Ascending aorta (tissue), 2 donors: Measurements from ENCODE around the gene ZNF223. TPM values are rescaled to one million over a fixed set of nuclear protein-coding genes. Genes with fewer than 3 reads are reported as not detected.

ENCODE experiments used
- DNase-seq, 2 donors: peaks; one replicate each; pipeline ENCODE4 v3.0.0-alpha.2; 2019; ENCODE audit warnings: low spot score in 2 of 2
- H3K27ac ChIP-seq, 2 donors: fragments of 200-600 bp; sonication (generic); one replicate each; pipeline ENCODE4 v1.5.1; 2016 to 2017; ENCODE audit warnings: mild to moderate bottlenecking in 1 of 2
- H3K27me3 ChIP-seq: fragments of 200-600 bp; sonication (generic); one replicate; pipeline ENCODE4 v1.5.1; 2017
- H3K36me3 ChIP-seq, 2 donors: fragments of 200-600 bp; sonication (generic); one replicate each; pipeline ENCODE4 v1.5.1; 2016
- H3K4me1 ChIP-seq, 2 donors: fragments of 200-600 bp; sonication (generic); one replicate each; pipeline ENCODE4 v1.5.1; 2016 to 2017; ENCODE audit warnings: mild to moderate bottlenecking in 1 of 2
- H3K4me3 ChIP-seq, 2 donors: fragments of 200-600 bp; sonication (generic); one replicate each; pipeline ENCODE4 v1.5.1; 2016 to 2017; ENCODE audit warnings: mild to moderate bottlenecking in 1 of 2
- H3K9me3 ChIP-seq, 2 donors: fragments of 200-600 bp; sonication (generic); one replicate each; pipeline ENCODE4 v1.5.1; 2016
- intact Hi-C: fragments of 100-400 bp; cut with DNase I; formaldehyde crosslinking; loops from one replicate; pipeline ENCODE4 v1.15.1; 2023
- total RNA-seq: library from RNA; depleted of rRNA; stranded (reverse); fragments of >200 nt; gene quantifications from one replicate; pipeline ENCODE4 v1.1.0, GENCODE V29; 2016
- TF ChIP-seq, protein P1 (sequence below), 3 experiments: fragments of 200-600 bp in 2 of 3; fragments of 450-650 bp in 1 of 3; sonication (generic) in 2 of 3; IDR thresholded peaks; one replicate each; pipeline ENCODE4 v1.5.1; 2016 to 2019; ENCODE audit warnings: antibody characterized with exemption in 3 of 3, mild to moderate bottlenecking in 1 of 3, moderate library complexity in 1 of 3

The ZNF223 gene
- total RNA-seq, 1 donor from 2014 or later = not detected

DNA sequence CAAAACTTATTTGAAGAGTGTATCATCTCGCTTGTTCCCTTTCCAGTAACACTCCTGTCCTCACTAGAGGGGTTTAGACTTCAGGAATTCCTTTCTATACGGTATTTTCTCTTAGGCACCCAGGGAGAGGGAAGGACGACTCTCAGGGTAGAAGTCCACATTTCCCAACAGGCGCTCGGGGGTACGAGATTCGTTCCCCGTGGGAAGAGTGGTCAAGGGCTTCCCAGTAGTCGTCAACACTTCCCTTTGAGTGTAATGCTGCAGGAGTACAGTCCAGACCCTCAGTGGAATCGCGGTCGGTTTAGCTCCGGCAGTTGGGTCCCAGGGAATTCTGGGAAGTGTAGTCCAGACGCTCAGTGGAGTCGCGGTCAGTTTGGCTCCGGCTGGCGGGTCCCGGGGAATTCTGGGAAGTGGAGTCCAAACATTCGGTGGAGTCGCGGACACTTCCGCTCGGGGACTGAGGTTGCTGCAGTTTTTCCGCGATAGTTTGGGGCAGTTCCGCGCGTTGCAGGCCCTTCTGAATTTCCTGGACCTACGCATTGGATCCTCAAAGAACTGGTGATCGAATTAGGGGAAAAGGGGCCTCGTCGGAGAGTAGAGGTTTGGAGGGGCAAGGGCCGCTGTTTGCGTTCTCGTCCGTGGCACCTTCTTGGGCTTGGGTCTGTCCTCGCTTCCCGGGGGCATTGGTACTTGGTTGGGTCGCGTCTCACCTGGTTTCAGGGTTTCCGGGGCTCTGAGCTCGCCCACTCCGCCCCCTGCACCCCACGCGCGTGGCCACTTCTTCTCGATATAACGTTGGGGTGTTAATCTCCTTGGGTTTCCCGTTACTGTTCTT, 42.3 kb downstream of the ZNF223 start, which contains the start of gene ZNF224:
TSS of gene ZNF224 (plus strand) at position 431 of the 835 bp plus-strand sequence. CDS start 3,513 bp downstream, outside the sequence.
- no peaks in the 10 kb centered on the region for H3K4me1 ChIP-seq
- no peaks in the 10 kb centered on the region for H3K27me3 ChIP-seq
- peaks cover 0 to 21% of the 10 kb centered on the region in 2 donors for H3K9me3 ChIP-seq
- H3K4me3 ChIP-seq = peak within 1 kb of the TSS; percentile 80 to 86
- peak; percentile 66 to 95 for DNase-seq
- intact Hi-C loops = loop anchor here (1.0 to 5.0 kb wide), 7 partner anchors 19 to 263 kb away; partner anchors contain the start of genes ZNF112, ZNF225, ZNF227 and ZNF234
- H3K27ac ChIP-seq = peak within 1 kb of the TSS; percentile 66 to 67
- peaks cover 26 to 28% of the 10 kb centered on the region in 2 donors for H3K36me3 ChIP-seq
- TF ChIP-seq, protein P1, sequence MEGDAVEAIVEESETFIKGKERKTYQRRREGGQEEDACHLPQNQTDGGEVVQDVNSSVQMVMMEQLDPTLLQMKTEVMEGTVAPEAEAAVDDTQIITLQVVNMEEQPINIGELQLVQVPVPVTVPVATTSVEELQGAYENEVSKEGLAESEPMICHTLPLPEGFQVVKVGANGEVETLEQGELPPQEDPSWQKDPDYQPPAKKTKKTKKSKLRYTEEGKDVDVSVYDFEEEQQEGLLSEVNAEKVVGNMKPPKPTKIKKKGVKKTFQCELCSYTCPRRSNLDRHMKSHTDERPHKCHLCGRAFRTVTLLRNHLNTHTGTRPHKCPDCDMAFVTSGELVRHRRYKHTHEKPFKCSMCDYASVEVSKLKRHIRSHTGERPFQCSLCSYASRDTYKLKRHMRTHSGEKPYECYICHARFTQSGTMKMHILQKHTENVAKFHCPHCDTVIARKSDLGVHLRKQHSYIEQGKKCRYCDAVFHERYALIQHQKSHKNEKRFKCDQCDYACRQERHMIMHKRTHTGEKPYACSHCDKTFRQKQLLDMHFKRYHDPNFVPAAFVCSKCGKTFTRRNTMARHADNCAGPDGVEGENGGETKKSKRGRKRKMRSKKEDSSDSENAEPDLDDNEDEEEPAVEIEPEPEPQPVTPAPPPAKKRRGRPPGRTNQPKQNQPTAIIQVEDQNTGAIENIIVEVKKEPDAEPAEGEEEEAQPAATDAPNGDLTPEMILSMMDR (IDR thresholded peaks at IDR 0.05) = no peak

DNA sequence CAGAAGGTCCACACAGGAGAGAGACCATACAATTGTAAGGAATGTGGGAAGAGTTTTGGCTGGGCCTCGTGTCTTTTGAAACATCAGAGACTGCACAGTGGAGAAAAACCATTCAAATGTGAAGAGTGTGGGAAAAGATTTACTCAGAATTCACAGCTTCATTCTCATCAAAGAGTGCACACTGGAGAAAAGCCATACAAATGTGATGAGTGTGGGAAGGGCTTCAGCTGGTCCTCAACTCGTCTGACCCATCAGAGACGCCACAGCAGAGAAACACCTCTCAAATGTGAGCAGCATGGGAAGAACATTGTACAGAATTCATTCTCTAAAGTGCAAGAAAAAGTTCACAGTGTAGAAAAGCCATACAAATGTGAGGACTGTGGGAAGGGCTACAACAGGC, 55.9 kb downstream of the ZNF223 start:
- intact Hi-C loops = no loop called here
- Histone ChIP-seq H3K36me3 (peaks cover 48 to 49% of the 10 kb centered on the region in 2 donors), H3K27me3 (no peaks in the 10 kb centered on the region), H3K4me3 (no peak overlapping the region), H3K9me3 (peaks cover 58 to 96% of the 10 kb centered on the region in 2 donors), H3K4me1 (no peaks in the 10 kb centered on the region), H3K27ac (no peak overlapping the region)
- TF ChIP-seq, protein P1 (IDR thresholded peaks at IDR 0.05) = no peak
- DNase-seq = no peak

DNA sequence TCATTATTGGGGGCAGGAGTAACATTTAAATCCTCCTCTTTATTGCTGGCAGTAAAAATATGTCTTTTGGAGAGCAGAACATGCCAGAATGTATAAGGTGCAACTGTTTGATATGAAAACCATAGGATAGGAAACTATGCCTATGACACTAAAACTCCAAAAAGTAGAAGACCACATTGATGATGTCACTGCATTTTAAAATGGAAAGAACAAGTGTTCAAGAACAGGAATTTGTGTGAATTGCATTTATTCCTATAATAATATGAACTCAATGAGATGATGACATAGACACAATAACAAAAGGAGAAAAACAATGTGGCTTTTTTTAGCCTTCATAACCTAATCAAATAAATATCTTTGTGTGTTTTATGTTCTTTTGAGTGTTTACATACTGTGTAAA, 57.6 kb downstream of the ZNF223 start:
- Histone ChIP-seq H3K36me3 (peaks cover 31 to 32% of the 10 kb centered on the region in 2 donors), H3K9me3 (peaks cover 53 to 79% of the 10 kb centered on the region in 2 donors)
- intact Hi-C loops = no loop called here

GRCh38 chr19:44111910-44112463, 60.2 kb downstream of the ZNF223 start:
- TF ChIP-seq, protein P1 (IDR thresholded peaks at IDR 0.05) = no peak
- no peak for DNase-seq
- H3K9me3 ChIP-seq = peaks cover 31 to 54% of the 10 kb centered on the region in 2 donors
- H3K36me3 ChIP-seq = peaks cover 15 to 20% of the 10 kb centered on the region in 2 donors
- peaks cover 0 to 8% of the 10 kb centered on the region in 2 donors for H3K4me1 ChIP-seq
- no peaks in the 10 kb centered on the region for H3K27me3 ChIP-seq
- peak overlapping the region; percentile 79 to 84 for H3K4me3 ChIP-seq
- no peak overlapping the region for H3K27ac ChIP-seq
- intact Hi-C loops = loop anchor here (5.0 to 10.0 kb wide), 2 partner anchors 130 to 287 kb away; partner anchors contain the start of genes ZNF155 and ZNF283

More for the DNA sequence above, 57.6 kb downstream of the ZNF223 start:
- DNase-seq = no peak
- TF ChIP-seq, protein P1 (IDR thresholded peaks at IDR 0.05) = no peak
- H3K4me1 ChIP-seq = peaks cover 0 to 5% of the 10 kb centered on the region in 2 donors
- no peaks in the 10 kb centered on the region for H3K27me3 ChIP-seq
- no peak overlapping the region for H3K4me3 ChIP-seq
- no peak overlapping the region for H3K27ac ChIP-seq

DNA sequence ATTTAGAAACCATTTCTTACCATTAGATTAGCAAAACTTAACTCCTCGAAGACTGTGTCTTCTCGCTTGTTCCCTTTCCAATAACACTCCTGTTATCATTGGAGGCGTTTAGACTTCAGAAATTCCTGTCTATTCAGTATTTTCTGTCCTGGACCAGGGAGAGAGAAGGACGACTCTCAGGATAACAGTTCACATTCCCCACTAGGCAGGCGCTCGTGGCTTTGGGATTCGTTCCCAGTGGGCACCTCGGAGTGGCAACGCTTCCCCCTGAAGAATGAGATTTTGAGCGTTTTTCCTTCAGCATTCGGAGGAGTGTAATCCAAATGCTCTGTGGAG, 60.9 kb downstream of the ZNF223 start:
- intact Hi-C loops = loop anchor here (1.0 to 10.0 kb wide), 11 partner anchors 18 to 288 kb away; partner anchors contain the start of genes ZNF112, ZNF155, ZNF221 and ZNF224
- TF ChIP-seq, protein P1 (IDR thresholded peaks at IDR 0.05) = no peak
- DNase-seq = no peak

More for the DNA sequence above, 60.9 kb downstream of the ZNF223 start:
- peaks cover 24 to 46% of the 10 kb centered on the region in 2 donors for H3K9me3 ChIP-seq
- peak overlapping the region; percentile 17 to 67 for H3K27ac ChIP-seq
- H3K36me3 ChIP-seq = peaks cover 15 to 17% of the 10 kb centered on the region in 2 donors
- no peaks in the 10 kb centered on the region for H3K27me3 ChIP-seq
- H3K4me1 ChIP-seq = peaks cover 0 to 8% of the 10 kb centered on the region in 2 donors
- peak overlapping the region; percentile 79 to 84 for H3K4me3 ChIP-seq
